ENCODE results near the gene KIRREL1.
"Not testable (repeated sequence)": the region's sequence is repeated elsewhere in the genome, so short reads cannot be mapped to it uniquely, and the experiment has no call there.

Gene KIRREL1

DNA sequence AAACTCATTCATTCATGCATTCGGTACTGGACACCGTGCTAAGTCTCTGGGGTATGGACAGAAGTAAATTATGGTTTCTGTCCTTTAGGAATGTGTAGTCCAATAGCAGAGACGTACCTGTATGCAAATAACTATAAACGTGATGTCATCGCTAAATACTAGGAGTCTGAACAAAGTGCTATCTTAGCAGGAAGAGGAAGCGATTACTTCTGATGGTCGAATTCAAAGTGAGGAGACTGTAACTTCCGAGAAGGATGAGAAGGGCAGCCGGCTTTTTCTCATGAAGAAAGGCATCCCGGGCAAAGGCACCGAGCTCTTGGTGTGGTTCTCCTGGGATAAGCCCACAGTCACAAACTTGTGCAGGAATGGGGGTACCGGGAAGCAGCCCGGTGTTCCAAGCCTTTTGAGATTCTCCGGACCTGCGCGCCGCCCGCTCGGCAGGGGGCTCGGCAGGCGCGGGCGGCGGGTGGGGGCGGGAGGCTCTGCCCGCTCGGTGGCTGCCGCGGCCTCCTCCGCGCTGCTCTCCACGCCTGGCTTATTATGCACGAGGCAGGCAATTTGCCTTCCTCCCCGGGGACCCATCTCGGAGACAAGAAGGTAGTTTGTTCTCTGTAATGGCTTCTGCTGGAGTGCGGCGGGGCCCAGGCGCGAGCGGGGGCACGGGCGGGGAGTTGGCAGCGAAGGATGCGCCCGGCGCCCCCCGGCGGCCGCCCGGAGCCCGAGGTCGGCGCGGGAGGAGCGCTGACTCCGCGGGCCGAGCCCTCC, 119.7 kb downstream of the KIRREL1 start:
- DNase-seq, result no peak

DNA sequence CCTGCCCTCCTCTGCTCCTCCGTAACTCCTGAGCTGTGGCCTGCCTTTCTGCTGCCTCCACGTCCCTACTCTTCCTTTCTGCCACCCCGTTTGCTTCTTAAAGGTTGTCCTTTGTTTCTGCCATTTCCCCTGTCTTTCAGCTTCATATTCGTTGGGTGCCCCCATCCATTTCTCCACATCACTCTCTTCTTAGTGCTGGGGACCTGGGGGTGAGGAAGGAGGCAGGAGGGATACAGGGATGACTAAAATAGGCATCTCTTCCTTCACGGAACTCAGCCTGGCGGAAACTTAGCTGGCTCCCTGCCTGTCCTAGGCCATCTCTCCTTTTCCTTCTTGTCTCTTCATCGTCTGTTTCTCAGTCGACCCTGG, 120.3 kb downstream of the KIRREL1 start:
- no peak for DNase-seq

DNA sequence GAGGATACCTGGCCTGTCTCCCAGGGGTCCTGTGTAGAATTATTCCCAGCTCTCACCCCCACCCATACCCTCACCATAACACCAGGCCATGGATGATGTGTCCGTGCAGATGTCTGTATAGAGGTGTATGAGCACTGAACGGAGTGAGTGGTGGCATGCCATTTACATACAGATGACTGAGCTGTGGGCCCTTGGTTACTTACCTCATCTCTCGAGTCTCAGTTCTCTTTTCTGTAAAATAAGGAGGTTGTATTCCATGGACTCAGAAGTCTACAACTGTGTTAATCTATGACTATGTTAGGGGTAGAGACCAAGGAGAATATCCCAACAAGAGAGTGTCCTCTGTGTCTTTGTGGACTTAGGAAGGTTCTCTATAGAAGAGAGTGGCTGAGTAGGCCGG, 121.7 kb downstream of the KIRREL1 start:
- DNase-seq, result no peak

DNA sequence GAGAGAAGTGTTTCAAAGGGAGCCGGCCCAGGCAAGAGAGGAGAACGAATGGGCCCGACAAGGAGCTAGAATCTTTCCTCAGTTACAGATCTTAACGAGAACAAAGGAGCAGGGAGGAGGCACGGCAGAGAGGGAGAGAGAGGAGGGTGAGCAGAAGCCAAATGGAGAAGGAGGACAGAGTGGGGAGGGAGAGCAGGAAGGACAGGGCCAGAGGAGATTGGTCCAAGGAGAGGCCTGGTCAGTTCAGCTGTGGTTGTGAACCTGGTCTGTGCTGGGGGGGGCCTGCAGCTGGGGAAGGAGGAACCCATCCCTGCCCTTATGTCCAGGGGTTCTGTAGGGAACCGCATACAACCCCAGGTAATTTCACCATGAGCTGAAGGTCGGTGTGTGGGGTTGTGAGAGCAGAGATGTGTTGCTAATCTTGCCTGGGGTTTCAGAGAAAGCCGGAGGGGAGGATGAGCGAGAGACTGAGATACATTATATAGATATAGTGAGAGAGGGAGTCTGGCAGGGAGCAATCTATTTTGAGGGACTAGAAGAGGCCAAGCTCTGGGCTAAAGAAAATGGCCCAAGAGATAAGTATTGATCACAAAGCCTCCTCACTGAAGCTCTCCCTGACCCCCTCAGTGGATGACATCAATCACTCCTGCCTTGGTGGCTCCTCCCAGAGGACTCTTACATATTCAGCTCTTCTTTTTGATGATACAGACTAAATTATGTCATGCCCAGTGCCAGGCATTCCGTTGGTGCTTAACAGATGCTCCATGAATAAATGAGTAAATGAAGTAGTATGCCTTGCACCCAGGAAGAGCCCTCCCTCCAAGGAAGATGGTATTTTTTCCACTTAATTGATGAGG, 123.1 kb downstream of the KIRREL1 start:
- DNase-seq, result no peak

DNA sequence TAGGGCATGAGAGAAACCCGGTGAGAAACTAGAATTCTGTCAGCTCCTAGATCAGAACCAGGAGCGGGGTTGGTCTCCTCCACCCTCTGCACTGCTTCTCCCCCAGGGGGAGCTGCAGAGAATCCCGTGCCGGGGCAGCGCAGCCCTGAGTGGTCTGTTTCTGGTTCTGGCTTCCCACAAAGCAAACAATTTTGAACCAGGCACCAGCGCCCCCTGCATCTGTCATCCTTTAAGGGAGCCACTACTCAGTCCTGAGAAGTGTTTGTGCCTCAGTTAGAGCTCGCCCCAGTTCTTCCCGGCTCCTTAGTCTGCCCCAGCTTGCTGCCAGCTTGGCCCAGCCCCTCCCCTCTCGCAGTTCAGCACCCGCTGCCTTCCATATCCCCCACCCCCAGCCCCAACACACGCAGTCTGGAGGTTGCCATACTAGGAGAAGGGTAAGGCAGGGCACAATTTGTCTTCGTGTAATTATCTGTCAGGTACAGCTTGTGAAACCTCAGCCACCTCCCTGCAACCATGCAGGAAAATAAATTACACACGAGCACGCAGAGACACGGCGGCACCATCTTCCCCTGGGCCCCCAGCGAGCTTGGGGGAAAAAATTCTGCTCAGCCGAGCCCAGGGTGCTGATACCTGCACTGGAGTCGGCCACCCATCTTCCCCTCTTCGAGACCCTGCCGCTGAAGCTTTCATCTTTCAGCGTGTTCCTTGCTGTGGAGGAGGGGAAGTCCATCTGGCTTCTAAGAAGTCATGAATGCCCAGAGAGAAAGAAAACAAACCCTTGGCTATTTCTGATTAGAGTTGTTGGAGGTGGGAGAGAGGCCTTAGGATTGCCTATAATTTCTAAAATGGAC, 124.6 kb downstream of the KIRREL1 start:
- no peak for DNase-seq

DNA sequence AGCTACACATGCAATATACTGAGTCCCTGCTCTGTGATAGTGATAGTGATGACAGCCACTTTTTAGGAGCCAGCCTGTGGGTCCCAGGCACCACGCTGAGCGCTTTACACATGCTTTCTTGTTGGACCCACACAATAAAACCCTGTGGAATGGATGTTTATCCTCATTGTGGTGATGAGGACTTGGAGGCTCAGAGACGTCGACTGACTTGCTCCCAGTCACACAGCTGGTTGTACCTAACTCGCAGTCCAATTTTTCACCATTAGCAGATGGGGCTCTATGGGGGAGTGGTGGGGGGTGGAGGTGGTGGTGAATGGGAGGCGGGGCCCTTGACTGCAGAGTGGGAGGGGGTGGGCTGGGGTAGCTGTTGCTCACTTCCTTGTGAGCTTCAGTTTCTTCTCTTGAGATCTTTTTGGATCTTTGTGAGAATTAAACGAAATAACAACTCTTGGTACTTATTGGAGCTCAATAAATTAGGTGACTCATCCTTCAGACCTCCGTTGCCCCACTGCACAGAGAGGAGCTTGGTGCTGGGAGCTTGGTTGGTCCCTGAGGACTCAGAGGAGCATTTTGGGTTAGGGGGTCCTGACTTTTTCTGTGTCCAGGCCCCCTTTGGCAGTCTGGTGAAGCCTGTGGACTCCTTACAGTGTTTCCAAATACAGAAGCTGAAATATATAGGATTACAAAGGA, 125.4 kb downstream of the KIRREL1 start:
- DNase-seq, result no peak

DNA sequence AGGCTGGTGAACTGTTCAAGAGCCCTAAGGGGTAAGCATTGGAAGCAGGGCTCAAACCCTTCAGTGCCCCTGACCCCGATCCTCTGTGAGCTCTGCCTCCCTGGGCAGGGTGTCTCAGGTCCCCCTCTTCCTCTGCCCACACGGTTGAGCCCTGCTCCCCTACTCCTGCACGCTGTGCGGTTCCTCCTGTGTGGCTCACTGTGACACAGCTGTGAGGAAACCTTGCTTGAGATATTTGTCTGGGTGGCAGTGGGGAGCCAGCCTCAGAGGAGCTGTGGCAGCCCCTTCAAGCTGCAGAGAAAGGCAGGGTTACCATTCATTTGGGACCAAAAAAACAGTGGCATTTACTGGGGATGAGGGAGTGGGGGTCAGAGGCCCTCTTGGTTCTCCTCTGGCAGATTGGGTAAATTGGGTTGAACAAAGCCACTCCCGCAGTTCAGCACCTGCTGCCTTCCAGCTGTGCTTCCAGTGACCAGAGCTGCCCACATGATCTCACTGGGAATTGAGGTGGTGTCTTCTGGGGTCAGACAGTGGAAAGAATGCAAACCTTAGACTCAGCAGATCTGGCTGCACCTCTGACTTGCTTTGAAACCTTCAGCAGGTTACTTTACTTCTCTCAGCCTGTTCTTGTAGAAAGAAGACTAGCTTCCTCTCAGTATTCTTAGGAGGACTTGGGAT, 126.7 kb downstream of the KIRREL1 start:
- DNase-seq, result no peak

DNA sequence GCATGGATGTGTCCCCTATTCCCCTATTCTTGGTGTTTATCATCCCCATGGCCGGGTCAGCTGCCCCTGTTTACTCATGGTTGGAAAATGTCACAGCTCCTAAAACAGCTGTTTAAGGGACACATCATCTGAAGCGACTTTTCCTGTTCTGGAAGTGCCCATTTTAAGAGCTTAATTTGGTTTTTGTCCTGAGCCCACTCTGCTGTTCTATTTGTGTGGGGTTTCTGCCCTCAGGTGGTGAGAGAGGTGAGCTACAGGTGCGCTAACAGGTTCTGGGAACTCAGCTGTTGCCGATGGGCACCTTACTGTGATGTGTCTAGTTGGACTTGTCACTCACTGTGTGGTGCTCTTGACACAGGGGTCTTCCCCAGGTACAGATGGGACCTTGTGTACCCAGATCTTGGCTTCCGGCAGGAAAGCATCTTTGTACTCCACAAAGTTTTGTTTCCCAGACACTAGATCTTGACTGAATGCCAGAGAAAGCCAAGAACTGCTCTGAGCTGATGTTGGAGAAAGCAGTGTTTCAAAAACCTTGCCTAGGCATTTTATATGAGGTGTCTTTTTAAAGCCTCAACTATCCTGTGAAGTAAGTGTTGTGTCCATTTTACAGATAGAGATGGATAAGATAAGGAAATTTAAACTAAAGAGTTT, 128.3 kb downstream of the KIRREL1 start:
- no peak for DNase-seq

DNA sequence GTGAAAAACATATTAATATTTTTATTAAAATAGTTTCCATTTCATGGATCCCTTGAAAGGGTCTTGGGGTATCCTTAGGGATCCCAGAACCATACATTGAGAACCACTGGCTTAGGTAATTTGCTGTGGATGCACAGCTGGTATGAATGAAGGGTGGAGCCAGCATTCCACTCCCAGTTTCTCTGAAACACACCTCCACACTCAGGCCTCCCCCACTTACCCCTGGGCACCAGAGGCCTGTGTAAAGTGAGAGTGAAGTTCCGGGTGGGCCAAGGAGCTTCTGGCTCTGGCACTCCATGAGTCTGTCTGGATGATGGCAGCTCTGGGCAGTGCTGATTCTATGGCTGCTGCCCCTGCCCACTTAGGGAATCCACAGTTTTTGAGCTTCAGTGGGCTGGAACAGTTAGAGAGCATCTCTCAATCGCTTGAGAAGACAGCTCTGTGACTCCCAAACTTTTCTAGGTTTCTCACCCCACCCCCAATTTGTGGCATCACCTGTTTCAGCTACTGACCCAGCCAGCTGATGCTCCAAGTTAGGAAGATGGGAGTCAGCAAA, 129.5 kb downstream of the KIRREL1 start:
- no peak for DNase-seq

DNA sequence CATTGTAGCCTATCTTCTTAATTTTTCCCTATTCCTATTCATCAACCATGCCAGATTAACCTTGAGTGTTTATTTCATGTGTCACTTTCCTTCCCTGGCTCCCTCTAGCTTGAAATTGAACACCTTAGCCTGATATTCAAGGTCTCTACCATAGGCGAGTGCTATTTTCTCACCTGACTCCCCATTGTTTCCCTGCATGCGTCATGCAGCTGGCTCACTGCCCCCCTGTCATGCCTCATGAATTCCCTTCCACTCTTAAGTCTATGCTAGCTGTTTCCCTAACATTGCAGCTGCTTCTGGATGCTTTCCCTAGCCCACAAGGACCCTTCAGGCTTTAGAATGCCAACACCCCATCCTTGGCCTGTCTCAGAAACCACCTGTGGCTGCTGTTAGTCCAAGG, 130.6 kb downstream of the KIRREL1 start:
- no peak for DNase-seq

DNA sequence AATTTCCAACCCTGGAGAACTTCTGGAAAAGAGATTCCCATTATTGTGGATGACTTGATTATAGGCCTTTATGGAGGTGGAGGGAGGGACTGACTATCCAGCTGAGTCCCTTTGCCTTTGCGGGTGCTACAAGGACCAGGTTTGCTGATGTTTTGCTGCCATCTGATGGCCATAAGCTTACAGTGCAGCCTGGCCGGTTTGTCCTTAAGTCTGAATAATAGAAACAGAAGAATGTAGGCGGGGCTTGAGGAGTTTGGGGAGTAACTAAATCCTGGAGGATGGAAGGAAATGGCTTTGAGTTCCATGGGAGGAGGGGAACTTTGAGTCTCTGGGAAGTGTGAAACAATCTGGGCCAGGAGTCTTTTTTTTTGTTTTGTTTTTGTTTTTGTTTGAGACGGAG, 131.6 kb downstream of the KIRREL1 start:
- peak; percentile 92 for DNase-seq

DNA sequence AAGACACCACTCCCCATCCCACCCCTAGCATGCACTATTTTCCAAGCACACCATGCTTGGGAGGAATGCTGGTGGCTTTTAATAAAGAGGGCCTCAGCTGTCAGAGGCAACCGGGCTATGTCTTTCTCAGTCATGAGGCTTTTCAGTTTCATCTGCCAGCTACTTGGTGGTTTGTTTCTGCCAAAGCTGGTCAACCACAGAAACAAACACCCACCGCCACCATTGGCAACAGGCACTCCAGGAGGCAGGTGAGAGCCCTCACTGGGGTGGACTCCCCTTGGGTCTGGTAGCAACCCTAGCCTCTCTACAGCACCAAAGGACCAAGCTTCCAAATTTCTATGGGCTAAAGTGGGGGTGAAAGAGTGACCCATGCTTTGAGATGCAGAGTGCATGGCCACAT, 133.0 kb downstream of the KIRREL1 start:
- no peak for DNase-seq

DNA sequence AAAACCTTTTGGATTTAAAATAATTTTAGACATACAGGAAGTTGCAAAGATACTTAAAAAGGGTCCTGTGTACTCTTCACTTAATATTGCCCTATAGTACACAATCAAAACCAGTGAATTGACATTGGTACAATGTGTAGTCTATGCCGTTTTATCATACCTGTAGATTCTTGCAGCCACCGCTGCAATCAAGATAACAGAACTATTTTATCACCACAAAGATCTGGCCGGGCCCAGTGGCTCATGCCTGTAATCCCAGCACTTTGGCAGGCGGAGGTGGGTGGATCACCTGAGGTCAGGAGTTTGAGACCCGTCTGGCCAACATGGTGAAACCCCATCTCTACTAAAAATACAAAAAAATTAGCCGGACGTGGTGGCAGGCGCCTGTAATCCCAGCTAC, 135.1 kb downstream of the KIRREL1 start:
- not testable (repeated sequence) for DNase-seq

DNA sequence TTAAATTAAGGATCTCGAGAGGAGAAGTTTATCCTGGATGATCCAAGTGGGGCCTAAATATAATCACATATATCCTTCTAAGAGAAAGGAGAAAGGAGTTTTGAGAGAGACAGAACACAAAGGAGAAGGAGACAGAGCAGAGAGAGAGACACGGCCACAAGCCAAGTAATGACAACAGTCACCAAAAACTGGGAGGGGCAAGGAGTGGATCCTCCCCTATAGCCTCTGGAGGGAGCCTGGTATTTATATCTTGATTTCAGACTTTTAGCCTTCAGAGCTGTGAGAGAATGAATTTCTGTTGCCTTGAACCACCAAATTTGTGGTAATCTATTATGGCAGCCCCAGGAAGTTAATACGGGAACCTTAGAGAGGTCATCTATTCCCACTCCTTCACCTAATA, 137.8 kb downstream of the KIRREL1 start:
- no peak for DNase-seq

DNA sequence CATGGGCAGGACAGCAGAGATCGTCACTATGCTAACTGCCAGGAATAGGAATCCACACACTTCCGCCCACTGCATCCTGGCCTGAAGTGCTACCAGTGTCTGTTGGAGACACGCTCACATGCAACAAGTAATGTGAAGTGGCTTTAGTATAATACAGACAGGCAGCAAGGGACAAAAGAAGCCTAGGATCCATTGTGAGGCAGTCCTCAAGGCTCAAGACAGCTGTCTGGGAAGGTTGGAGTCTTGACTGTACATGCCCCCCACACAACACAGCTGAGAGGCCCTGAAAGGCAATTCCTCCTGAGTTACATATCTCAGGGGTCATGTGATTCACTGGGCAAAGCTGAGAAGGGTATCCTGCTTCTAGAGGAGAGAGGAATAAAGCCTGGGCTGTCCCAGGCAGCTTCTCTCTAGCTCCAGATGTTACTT, 147.3 kb downstream of the KIRREL1 start:
- DNase-seq, result no peak

DNA sequence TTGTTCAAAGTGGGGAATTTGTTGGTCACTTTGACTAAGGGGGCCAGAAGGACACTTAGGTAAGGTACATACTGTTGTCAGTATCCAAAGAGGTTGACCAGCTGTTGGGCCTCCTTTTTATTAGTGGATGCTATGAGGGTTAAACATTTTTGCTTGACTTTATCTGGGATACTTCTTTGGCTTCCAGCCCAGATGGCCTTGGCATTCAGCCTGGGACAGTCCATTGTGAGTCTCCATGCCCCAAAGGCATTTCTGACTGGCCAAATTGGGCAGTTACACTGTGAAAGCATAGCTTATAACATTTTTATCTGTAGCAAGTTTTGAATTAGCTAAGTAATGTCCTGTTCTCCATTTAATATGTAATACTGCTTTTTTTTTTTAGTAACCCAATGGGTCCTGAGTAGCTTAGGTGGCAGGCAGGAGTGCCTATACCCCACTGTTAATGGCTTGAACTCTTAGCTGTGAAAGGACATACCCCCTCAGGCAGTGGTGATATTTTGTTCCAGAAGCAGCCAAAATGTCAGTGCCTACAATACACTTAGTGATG, 151.8 kb downstream of the KIRREL1 start:
- DNase-seq, result no peak

DNA sequence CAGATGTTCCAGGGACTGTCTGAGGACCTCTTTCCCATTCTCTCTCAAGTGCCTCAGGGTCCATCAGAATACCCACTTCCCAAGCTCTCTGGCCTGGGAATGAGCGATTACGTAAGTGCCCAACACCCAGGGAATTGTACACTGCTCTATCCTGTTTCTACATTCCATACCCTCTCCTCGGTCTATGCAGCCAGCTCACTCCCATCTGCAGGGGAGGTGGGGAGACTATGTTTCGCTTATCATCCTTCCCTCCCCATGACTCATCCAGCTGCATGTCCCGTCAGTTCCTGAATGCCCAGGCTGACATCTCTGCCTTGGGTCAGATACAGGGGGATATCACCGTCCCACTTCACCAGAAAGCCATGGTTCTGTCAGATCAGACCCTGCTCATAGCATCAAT, 152.7 kb downstream of the KIRREL1 start:
- no peak for DNase-seq

DNA sequence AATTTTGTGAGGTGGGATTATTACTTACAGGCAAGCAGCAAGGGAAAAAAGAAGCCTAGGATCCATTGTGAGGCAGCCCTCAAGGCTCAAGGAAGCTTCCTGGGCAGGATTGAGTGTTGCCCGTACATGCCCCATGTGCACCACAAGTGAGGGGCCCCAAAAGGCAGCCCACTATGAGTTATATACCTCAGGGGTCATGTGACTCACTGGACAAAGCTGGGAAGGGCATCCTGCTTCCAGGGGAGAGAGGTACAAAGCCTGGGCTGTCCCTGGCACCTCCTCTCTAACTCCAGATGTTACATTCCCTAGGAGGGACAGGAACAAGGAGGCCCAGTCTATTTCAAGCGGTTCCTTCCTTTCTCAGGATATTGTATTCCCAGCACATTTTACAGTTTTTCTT, 153.3 kb downstream of the KIRREL1 start:
- DNase-seq, result no peak

DNA sequence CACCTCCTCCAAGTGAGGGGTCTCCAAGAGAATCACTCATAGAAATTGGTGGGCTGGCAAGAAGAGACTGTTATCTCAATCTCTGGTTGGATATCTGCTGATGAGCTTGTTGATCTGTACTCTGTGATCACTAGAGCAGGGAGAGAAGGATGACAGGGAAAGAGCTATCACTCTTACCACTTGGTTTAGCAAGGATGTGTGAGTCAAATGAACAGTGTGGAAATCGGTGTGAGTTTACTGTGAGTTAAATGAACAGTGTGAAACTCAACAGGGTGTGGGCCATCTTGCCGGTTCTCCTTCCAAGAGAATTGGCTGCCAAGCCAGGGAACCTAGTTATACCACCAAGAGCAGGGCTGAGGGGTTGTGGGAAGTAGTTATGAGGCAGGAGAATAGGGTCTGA, 154.0 kb downstream of the KIRREL1 start:
- DNase-seq, result no peak

DNA sequence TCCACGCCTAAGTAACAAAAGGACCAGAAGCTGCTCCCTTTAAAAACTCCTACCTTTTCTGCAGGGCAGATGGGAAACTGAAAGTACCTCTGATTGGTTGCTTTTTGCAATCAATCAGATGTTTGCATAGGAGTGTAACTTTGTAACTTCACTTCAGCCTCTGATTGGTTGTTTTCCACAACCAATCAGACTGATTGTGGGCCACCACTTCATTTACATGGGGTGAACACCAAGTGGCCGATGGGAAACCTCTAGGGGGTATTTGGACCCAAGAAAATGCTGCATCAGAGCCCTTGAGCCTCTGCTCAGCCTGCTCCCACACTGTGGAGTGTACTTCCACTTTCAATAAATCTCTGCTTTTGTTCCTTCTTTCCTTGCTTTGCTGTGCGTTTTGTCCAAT, 154.4 kb downstream of the KIRREL1 start:
- no peak for DNase-seq

DNA sequence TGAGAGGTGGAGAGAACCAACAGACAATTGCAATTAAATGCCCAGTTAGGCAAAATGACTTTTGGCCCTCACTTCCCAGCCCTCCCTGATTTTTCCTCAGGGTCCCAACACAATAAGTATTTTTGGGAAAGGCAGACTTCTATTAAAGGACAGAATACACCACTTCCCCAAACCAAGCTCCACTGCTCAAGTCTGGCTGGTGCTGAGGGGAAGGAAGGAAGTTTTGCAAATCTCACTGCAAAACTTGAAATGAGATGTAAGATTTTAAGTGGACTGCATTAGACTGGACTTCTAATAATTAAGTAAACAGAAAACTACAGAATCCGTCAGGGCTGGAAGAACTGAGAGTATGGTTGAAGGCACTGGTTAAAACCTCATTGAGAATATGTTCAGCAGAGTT, 155.0 kb downstream of the KIRREL1 start:
- DNase-seq, result no peak

Measured in amniotic stem cell (primary cell).